PC-9 (cell line): ENCODE results near the gene KLRF1. TPM values are rescaled to one million over a fixed set of nuclear protein-coding genes. Genes with fewer than 3 reads are reported as not detected.

ENCODE experiments used
- BruUV-seq: library from RNA; stranded (reverse); fragments of 400-500 nt; replicated peaks from 2 replicates; lab custom pipeline; 2021; lab: Mats Ljungman, UMichigan
- CTCF ChIA-PET: fragments of 300-600 bp; sonication (Branson Sonifier 250); formaldehyde crosslinking; loops from one replicate; lab custom pipeline; 2022; ENCODE audit warnings: antibody characterized with exemption; lab: Charles Lee
- POLR2A ChIA-PET: fragments of 300-600 bp; sonication (Branson Sonifier 250); formaldehyde crosslinking; loops from one replicate; lab custom pipeline; 2022; ENCODE audit warnings: antibody characterized with exemption; ENCODE audit not compliant: unreplicated experiment; lab: Charles Lee
- DNase-seq, 2 experiments: peaks; one replicate each; pipeline versions ENCODE4 v3.0.0 to v3.0.0-alpha.2; 2015 to 2022; ENCODE audit warnings: mixed read lengths in 1 of 2
- H2AFZ ChIP-seq: fragments of 200-600 bp; sonication (generic); 2 replicates; pipeline ENCODE4 v1.8.1; 2017; ENCODE audit warnings: antibody characterized with exemption
- H3F3A ChIP-seq: fragments of 200-600 bp; sonication (generic); 2 replicates; pipeline ENCODE4 v1.8.1; 2017; ENCODE audit warnings: antibody characterized with exemption, mild to moderate bottlenecking, low read depth; ENCODE audit not compliant: insufficient read depth
- H3K27ac ChIP-seq: fragments of 200-600 bp; sonication (generic); 2 replicates; pipeline ENCODE4 v1.6.1; 2016; ENCODE audit warnings: mixed run types
- H3K27me3 ChIP-seq: fragments of 200-600 bp; sonication (generic); 2 replicates; pipeline ENCODE4 v1.6.1; 2016; ENCODE audit warnings: low read depth, mixed run types; ENCODE audit not compliant: insufficient read depth
- H3K36me3 ChIP-seq: fragments of 200-600 bp; sonication (generic); 2 replicates; pipeline ENCODE4 v1.6.1; 2016; ENCODE audit warnings: low read depth, mixed run types
- H3K4me1 ChIP-seq: fragments of 200-600 bp; sonication (generic); replicated peaks from 2 replicates; pipeline ENCODE4 v1.6.1; 2016; ENCODE audit warnings: mixed run types; ENCODE audit not compliant: insufficient read depth
- H3K4me2 ChIP-seq: fragments of 200-600 bp; sonication (generic); 2 replicates; pipeline ENCODE4 v1.6.1; 2017; ENCODE audit warnings: mixed run types
- H3K4me3 ChIP-seq: fragments of 200-600 bp; sonication (generic); 2 replicates; pipeline ENCODE4 v1.6.1; 2016; ENCODE audit warnings: mixed run types
- H3K79me2 ChIP-seq: fragments of 200-600 bp; sonication (generic); 2 replicates; pipeline ENCODE4 v1.6.1; 2017; ENCODE audit warnings: low read depth, mixed run types
- H3K9me2 ChIP-seq: fragments of 200-600 bp; sonication (generic); 2 replicates; pipeline ENCODE4 v1.8.1; 2017; ENCODE audit warnings: mild to moderate bottlenecking; ENCODE audit not compliant: insufficient read depth
- H3K9me3 ChIP-seq: fragments of 200-600 bp; sonication (generic); 2 replicates; pipeline ENCODE4 v1.8.1; 2016; ENCODE audit warnings: low read depth; ENCODE audit not compliant: insufficient read depth
- H4K20me1 ChIP-seq: fragments of 200-600 bp; sonication (generic); 2 replicates; pipeline ENCODE4 v1.8.1; 2017; ENCODE audit not compliant: insufficient read depth
- CTCF ChIP-seq: fragments of 200-600 bp; sonication (generic); conservative IDR thresholded peaks from 2 replicates; pipeline ENCODE4 v1.6.1; 2017; ENCODE audit warnings: mixed run types, antibody characterized with exemption, mild to moderate bottlenecking, moderate library complexity
- EZH2 ChIP-seq: fragments of 200-600 bp; sonication (generic); IDR thresholded peaks from 2 replicates; pipeline ENCODE4 v1.8.0; 2017; ENCODE audit warnings: antibody characterized with exemption, low read depth
- intact Hi-C: fragments of 100-400 bp; cut with micrococcal nuclease; formaldehyde crosslinking; loops from one replicate; pipeline ENCODE4 v1.10.0; 2022; ENCODE audit not compliant: unreplicated experiment
- total RNA-seq: library from RNA; stranded (reverse); gene quantifications from 2 replicates; pipeline ENCODE4 v1.2.3, GENCODE V29; 2021

The KLRF1 gene
- total RNA-seq, 1 experiment from 2014 or later = not detected

- Histone ChIP-seq H3K27me3 (no peaks in the 10 kb centered on the region), H3K79me2 (no peaks in the 10 kb centered on the region), H2AFZ (no peak overlapping the region), H3K36me3 (no peaks in the 10 kb centered on the region), H3K4me1 (peaks cover 39% of the 10 kb centered on the region), H3K9me3 (no peaks in the 10 kb centered on the region), H4K20me1 (no peaks in the 10 kb centered on the region), H3K4me3 (no peak overlapping the region), H3K27ac (no peak overlapping the region), H3F3A (peaks cover 10% of the 10 kb centered on the region), H3K4me2 (no peak overlapping the region), H3K9me2 (no peaks in the 10 kb centered on the region)
- intact Hi-C loops = loop anchor here (1.0 to 5.0 kb wide), 6 partner anchors 48 to 736 kb away; partner anchors contain the start of gene GABARAPL1
- POLR2A ChIA-PET = interaction anchor here (0.7 kb wide), 1 partner anchor 805 kb away, joined by 17 read pairs; no protein-coding TSS in a partner anchor
- no TSS peak for BruUV-seq
- TF ChIP-seq CTCF = peak; percentile 75
- TF ChIP-seq EZH2 = no peak
- CTCF ChIA-PET = interaction anchor here (0.6 to 3.2 kb wide), 11 partner anchors 9 to 342 kb away, joined by 3 to 52 read pairs (median 4); no protein-coding TSS in a partner anchor
- DNase-seq = peak; percentile 83 to 94
These were observed 29.3 kb upstream of the KLRF1 start for GRCh38 chr12:9797722-9798619.

- Histone ChIP-seq H3K27me3 (no peaks in the 10 kb centered on the region), H3K9me3 (no peaks in the 10 kb centered on the region), H3K4me2 (no peak overlapping the region), H3K9me2 (no peaks in the 10 kb centered on the region), H4K20me1 (no peaks in the 10 kb centered on the region), H3K4me1 (peaks cover 19% of the 10 kb centered on the region), H3K4me3 (no peak overlapping the region), H3F3A (no peaks in the 10 kb centered on the region), H3K36me3 (no peaks in the 10 kb centered on the region), H2AFZ (no peak overlapping the region), H3K27ac (no peak overlapping the region), H3K79me2 (no peaks in the 10 kb centered on the region)
- TF ChIP-seq CTCF = no peak
- no peak for TF ChIP-seq EZH2
- no peak for DNase-seq
- BruUV-seq = no TSS peak
- POLR2A ChIA-PET = no interaction called here
- intact Hi-C loops = loop anchor here (2.0 to 5.0 kb wide), 2 partner anchors 413 to 738 kb away; partner anchors contain the start of gene GABARAPL1
- CTCF ChIA-PET = interaction anchor here (0.6 to 0.9 kb wide), 4 partner anchors 49 to 918 kb away, joined by 3 to 7 read pairs (median 5); no protein-coding TSS in a partner anchor
These were observed 27.3 kb upstream of the KLRF1 start for GRCh38 chr12:9799961-9800360.

DNA sequence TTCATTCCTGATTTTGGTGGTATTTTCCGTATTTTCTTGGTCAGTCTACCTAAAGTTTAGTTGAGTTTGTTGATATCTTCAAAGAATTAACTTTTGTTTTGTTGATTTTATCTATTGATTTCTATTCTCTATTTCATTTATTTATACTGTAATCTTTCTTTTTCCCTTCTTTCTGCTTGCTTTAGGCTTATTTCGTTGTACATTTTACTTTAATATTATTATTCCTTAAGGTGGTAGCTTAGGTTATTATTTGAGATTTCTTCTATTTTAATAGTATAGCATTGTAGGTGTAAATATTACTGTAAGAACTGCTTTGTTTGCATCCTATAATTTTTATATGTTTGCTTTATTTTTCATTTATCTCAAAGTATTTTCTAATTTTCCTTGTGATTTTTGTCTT is 21.4 kb upstream of the KLRF1 start:
- TF ChIP-seq CTCF = no peak
- no peak for TF ChIP-seq EZH2
- Histone ChIP-seq H3K9me3 (no peaks in the 10 kb centered on the region), H3F3A (no peaks in the 10 kb centered on the region), H4K20me1 (no peaks in the 10 kb centered on the region), H3K4me2 (no peak overlapping the region), H3K27ac (no peak overlapping the region), H3K79me2 (no peaks in the 10 kb centered on the region), H3K36me3 (no peaks in the 10 kb centered on the region), H2AFZ (no peak overlapping the region), H3K9me2 (no peaks in the 10 kb centered on the region), H3K27me3 (no peaks in the 10 kb centered on the region), H3K4me1 (no peaks in the 10 kb centered on the region), H3K4me3 (no peak overlapping the region)
- ChIA-PET POLR2A (no interaction called here), CTCF (interaction anchor here (1.2 kb wide), 1 partner anchor 8 kb away, joined by 4 read pairs; no protein-coding TSS in a partner anchor)
- DNase-seq = peak in 1 of 2 experiments; percentile 9
- intact Hi-C loops = no loop called here
- no TSS peak for BruUV-seq
